ENCODE measurements around the gene TBC1D19.

Gene TBC1D19

GRCh38 chr4:26732356-26732755, 148.5 kb downstream of the TBC1D19 start:
- no peak for DNase-seq (ENCODE audit: low read depth)
- TF ChIP-seq, protein P1, sequence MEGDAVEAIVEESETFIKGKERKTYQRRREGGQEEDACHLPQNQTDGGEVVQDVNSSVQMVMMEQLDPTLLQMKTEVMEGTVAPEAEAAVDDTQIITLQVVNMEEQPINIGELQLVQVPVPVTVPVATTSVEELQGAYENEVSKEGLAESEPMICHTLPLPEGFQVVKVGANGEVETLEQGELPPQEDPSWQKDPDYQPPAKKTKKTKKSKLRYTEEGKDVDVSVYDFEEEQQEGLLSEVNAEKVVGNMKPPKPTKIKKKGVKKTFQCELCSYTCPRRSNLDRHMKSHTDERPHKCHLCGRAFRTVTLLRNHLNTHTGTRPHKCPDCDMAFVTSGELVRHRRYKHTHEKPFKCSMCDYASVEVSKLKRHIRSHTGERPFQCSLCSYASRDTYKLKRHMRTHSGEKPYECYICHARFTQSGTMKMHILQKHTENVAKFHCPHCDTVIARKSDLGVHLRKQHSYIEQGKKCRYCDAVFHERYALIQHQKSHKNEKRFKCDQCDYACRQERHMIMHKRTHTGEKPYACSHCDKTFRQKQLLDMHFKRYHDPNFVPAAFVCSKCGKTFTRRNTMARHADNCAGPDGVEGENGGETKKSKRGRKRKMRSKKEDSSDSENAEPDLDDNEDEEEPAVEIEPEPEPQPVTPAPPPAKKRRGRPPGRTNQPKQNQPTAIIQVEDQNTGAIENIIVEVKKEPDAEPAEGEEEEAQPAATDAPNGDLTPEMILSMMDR (IDR thresholded peaks at IDR 0.05; ENCODE audit: control insufficient read depth, extremely low read depth, insufficient read depth) = no peak
- H3K4me3 ChIP-seq (ENCODE audit: low read depth, low read length) = no peak overlapping the region

- DNase-seq (ENCODE audit: low read depth) = no peak
- TF ChIP-seq, protein P1 (IDR thresholded peaks at IDR 0.05; ENCODE audit: control insufficient read depth, extremely low read depth, insufficient read depth) = no peak
- no peak overlapping the region for H3K4me3 ChIP-seq (ENCODE audit: low read depth, low read length)
Measured at GRCh38 chr4:26736621-26737020, 152.7 kb downstream of the TBC1D19 start.

DNA sequence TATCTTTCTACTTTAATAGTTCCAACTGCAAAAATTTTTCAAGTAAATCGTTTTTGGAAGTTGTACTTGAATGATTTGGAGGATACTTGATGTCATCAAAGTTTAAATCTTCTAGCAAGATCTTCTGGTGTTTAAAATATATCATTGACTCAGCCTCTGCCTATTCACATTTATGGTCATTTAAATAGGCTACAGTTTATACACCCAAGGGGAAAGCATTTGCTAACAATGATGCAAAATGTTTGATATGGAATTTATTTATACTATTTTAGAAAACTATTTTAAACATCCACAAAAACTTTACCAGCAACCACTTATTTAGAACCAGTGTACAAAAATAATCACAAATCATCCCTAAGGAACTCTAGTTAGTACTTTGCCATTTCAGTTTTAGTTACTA, 153.5 kb downstream of the TBC1D19 start:
- H3K4me3 ChIP-seq (ENCODE audit: low read depth, low read length) = no peak overlapping the region
- TF ChIP-seq, protein P1 (IDR thresholded peaks at IDR 0.05; ENCODE audit: control insufficient read depth, extremely low read depth, insufficient read depth) = no peak
- DNase-seq (ENCODE audit: low read depth) = no peak

DNA sequence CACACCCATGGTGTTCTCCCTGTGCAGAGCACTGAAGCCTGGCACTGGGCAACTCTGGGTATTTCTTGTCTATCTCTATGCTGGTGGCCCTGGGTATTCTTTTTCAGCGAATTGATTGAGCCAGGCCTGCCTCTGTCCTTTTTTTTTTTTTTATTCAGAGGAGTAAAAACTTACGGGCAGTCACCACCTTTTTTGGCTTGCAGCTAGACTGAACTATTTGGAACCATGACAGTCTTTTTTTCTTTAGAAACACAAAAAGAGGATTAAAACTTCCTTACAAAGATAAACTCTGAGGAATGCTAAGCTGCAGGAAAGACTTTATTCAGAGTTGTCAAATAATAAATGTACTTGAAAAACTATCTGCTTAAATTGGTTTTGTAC, 157.6 kb downstream of the TBC1D19 start:
- H3K4me3 ChIP-seq (ENCODE audit: low read depth, low read length) = no peak overlapping the region
- DNase-seq (ENCODE audit: low read depth) = no peak
- TF ChIP-seq, protein P1 (IDR thresholded peaks at IDR 0.05; ENCODE audit: control insufficient read depth, extremely low read depth, insufficient read depth) = no peak

- TF ChIP-seq, protein P1 (IDR thresholded peaks at IDR 0.05; ENCODE audit: control insufficient read depth, extremely low read depth, insufficient read depth) = no peak
- H3K4me3 ChIP-seq (ENCODE audit: low read depth, low read length) = no peak overlapping the region
- DNase-seq (ENCODE audit: low read depth) = no peak
Measured at GRCh38 chr4:26746802-26747213, 162.9 kb downstream of the TBC1D19 start.

- DNase-seq (ENCODE audit: low read depth) = no peak
- no peak overlapping the region for H3K4me3 ChIP-seq (ENCODE audit: low read depth, low read length)
Measured at GRCh38 chr4:26748811-26749210, 164.9 kb downstream of the TBC1D19 start.

DNA sequence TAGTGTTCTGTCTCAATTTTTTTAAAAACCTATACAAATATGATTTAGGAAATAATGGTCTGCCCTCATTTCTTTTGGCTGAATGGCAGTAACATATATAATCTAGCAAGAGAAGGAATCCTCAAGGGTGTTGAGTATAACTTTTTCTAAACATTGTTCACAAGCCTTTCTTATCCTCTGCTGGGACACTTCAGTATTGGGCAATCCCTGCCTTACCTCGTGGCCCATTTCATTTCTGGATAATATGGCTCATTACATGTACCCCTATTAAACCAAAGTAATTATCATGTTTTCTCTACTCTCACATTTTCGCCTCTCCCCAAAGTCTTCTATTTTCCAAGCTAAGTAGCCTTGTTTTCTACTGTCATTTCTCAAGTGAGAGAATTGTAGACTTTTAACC, 166.0 kb downstream of the TBC1D19 start:
- DNase-seq (ENCODE audit: low read depth) = no peak

More at GRCh38 chr4:26748811-26749210, 164.9 kb downstream of the TBC1D19 start:
- TF ChIP-seq, protein P1 (IDR thresholded peaks at IDR 0.05; ENCODE audit: control insufficient read depth, extremely low read depth, insufficient read depth) = no peak

More for the DNA sequence above, 166.0 kb downstream of the TBC1D19 start:
- H3K4me3 ChIP-seq (ENCODE audit: low read depth, low read length) = no peak overlapping the region
- TF ChIP-seq, protein P1 (IDR thresholded peaks at IDR 0.05; ENCODE audit: control insufficient read depth, extremely low read depth, insufficient read depth) = no peak

Measured in LNCaP clone FGC (cell line).